ENCODE measurements around the gene UTS2.

UTS2 gene

GRCh38 chr1:7857985-7858384 is 5.1 kb upstream of the UTS2 start:
- TF ChIP-seq SIN3A (IDR thresholded peaks at IDR 0.05; ENCODE audit: borderline replicate concordance, insufficient read depth, low read length): no peak
- no peak for TF ChIP-seq TAF1 (IDR thresholded peaks at IDR 0.05; ENCODE audit: borderline replicate concordance, insufficient read depth, low read length)
- TF ChIP-seq, protein P1, sequence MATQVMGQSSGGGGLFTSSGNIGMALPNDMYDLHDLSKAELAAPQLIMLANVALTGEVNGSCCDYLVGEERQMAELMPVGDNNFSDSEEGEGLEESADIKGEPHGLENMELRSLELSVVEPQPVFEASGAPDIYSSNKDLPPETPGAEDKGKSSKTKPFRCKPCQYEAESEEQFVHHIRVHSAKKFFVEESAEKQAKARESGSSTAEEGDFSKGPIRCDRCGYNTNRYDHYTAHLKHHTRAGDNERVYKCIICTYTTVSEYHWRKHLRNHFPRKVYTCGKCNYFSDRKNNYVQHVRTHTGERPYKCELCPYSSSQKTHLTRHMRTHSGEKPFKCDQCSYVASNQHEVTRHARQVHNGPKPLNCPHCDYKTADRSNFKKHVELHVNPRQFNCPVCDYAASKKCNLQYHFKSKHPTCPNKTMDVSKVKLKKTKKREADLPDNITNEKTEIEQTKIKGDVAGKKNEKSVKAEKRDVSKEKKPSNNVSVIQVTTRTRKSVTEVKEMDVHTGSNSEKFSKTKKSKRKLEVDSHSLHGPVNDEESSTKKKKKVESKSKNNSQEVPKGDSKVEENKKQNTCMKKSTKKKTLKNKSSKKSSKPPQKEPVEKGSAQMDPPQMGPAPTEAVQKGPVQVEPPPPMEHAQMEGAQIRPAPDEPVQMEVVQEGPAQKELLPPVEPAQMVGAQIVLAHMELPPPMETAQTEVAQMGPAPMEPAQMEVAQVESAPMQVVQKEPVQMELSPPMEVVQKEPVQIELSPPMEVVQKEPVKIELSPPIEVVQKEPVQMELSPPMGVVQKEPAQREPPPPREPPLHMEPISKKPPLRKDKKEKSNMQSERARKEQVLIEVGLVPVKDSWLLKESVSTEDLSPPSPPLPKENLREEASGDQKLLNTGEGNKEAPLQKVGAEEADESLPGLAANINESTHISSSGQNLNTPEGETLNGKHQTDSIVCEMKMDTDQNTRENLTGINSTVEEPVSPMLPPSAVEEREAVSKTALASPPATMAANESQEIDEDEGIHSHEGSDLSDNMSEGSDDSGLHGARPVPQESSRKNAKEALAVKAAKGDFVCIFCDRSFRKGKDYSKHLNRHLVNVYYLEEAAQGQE (IDR thresholded peaks at IDR 0.05; ENCODE audit: insufficient read depth in 1 of 2, low read depth in 2 of 2, low read length in 2 of 2): no peak
- TF ChIP-seq FOXP2 (optimal IDR thresholded peaks at IDR 0.05; ENCODE audit: borderline replicate concordance, extremely low read depth, extremely low read length, insufficient read depth): no peak
- TF ChIP-seq POLR2AphosphoS5 (IDR thresholded peaks at IDR 0.05; ENCODE audit: low read depth, low read length): no peak

DNA sequence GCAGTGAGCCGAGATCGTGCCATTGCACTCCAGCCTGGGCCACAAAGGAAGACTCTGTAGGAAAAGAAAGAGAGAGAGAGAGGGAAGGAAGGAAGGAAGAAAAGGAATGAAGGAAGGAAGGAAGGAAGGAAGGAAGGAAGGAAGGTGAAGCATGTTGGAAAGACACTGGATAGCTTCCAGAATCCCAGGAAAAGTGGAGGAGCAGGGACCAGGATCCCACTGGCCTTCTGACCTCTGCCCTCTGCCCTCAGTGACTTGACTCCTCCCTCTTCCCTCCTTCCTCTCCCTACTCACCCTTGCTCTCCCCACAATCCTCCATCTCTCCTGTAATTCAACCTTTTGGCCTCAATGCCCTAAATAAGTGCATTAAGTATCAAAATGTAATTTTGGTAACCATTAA is 4.1 kb upstream of the UTS2 start:
- no peak for TF ChIP-seq TAF1 (IDR thresholded peaks at IDR 0.05; ENCODE audit: borderline replicate concordance, insufficient read depth, low read length)
- no peak for TF ChIP-seq POLR2AphosphoS5 (IDR thresholded peaks at IDR 0.05; ENCODE audit: low read depth, low read length)

- TF ChIP-seq, protein P1 (IDR thresholded peaks at IDR 0.05; ENCODE audit: insufficient read depth in 1 of 2, low read depth in 2 of 2, low read length in 2 of 2): no peak
- no peak for TF ChIP-seq TAF1 (IDR thresholded peaks at IDR 0.05; ENCODE audit: borderline replicate concordance, insufficient read depth, low read length)
- TF ChIP-seq SIN3A (IDR thresholded peaks at IDR 0.05; ENCODE audit: borderline replicate concordance, insufficient read depth, low read length): no peak
- TF ChIP-seq FOXP2 (optimal IDR thresholded peaks at IDR 0.05; ENCODE audit: borderline replicate concordance, extremely low read depth, extremely low read length, insufficient read depth): no peak
- TF ChIP-seq POLR2AphosphoS5 (IDR thresholded peaks at IDR 0.05; ENCODE audit: low read depth, low read length): no peak
Measured at GRCh38 chr1:7856345-7856744, 3.5 kb upstream of the UTS2 start.

GRCh38 chr1:7853684-7854026 is 790 bp upstream of the UTS2 start:
- TF ChIP-seq SIN3A (IDR thresholded peaks at IDR 0.05; ENCODE audit: borderline replicate concordance, insufficient read depth, low read length) (no peak), TAF1 (IDR thresholded peaks at IDR 0.05; ENCODE audit: borderline replicate concordance, insufficient read depth, low read length) (no peak), FOXP2 (optimal IDR thresholded peaks at IDR 0.05; ENCODE audit: borderline replicate concordance, extremely low read depth, extremely low read length, insufficient read depth) (no peak), POLR2AphosphoS5 (IDR thresholded peaks at IDR 0.05; ENCODE audit: low read depth, low read length) (no peak)
- TF ChIP-seq, protein P1 (IDR thresholded peaks at IDR 0.05; ENCODE audit: insufficient read depth in 1 of 2, low read depth in 2 of 2, low read length in 2 of 2): no peak

GRCh38 chr1:7850786-7851185 is 2.1 kb downstream of the UTS2 start:
- TF ChIP-seq POLR2AphosphoS5 (IDR thresholded peaks at IDR 0.05; ENCODE audit: low read depth, low read length) (no peak), FOXP2 (optimal IDR thresholded peaks at IDR 0.05; ENCODE audit: borderline replicate concordance, extremely low read depth, extremely low read length, insufficient read depth) (no peak), SIN3A (IDR thresholded peaks at IDR 0.05; ENCODE audit: borderline replicate concordance, insufficient read depth, low read length) (no peak), TAF1 (IDR thresholded peaks at IDR 0.05; ENCODE audit: borderline replicate concordance, insufficient read depth, low read length) (no peak)
- TF ChIP-seq, protein P1 (IDR thresholded peaks at IDR 0.05; ENCODE audit: insufficient read depth in 1 of 2, low read depth in 2 of 2, low read length in 2 of 2): no peak

Measured in PFSK-1 (cell line).